GM12872 (cell line): ENCODE data around the gene PIEZO2.

ENCODE experiments used
- CTCF ChIP-seq: IDR thresholded peaks from 3 replicates; pipeline ENCODE4 v1.5.1; 2011; ENCODE audit warnings: low read depth, mild to moderate bottlenecking, low read length, moderate library complexity; ENCODE audit not compliant: insufficient read depth

The PIEZO2 gene

GRCh38 chr18:10860928-10861327 lies 288.4 kb downstream of the PIEZO2 start:
- no peak for TF ChIP-seq CTCF

GRCh38 chr18:10860382-10860781 lies 289.0 kb downstream of the PIEZO2 start:
- TF ChIP-seq CTCF: no peak

DNA sequence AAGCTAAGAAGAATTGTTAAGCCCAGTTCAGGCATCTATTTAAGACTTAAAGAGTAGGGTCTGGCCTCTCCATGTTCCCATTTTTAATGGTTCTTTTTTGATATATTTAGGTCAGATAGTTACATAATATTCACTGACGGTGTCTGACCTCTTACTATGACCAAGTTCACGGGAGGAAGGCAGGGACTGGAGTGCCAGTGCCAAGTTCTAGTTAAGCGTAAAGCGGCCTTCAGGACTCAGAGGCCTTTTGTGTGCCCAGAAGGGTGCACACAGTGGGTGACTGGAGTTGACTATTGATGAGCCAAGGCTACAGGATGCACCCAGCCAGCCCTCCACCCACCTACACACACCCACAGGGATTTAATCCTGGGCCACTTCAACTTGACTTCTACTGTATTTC lies 290.9 kb downstream of the PIEZO2 start:
- no peak for TF ChIP-seq CTCF

DNA sequence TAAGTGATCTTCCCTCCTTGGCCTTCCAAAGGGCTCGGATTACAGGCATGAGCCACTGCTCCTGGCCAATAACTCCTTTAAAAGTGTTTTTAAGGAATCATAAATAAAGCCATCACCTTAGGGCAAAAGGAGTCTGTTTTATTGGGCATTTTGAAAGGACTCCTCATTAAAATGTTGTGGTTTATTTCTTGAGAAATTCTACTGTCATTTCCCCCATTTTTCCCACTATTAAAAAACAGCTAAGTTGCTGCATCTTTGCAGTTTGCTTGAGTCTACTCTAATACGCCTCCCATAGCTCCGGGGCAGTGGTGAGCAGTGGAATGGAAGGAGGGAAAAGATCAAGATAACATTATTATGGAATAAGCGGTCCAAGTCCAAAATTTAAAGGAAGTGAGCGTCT lies 293.2 kb downstream of the PIEZO2 start:
- TF ChIP-seq CTCF: no peak

GRCh38 chr18:10852385-10853303 lies 296.7 kb downstream of the PIEZO2 start:
- TF ChIP-seq CTCF: no peak

DNA sequence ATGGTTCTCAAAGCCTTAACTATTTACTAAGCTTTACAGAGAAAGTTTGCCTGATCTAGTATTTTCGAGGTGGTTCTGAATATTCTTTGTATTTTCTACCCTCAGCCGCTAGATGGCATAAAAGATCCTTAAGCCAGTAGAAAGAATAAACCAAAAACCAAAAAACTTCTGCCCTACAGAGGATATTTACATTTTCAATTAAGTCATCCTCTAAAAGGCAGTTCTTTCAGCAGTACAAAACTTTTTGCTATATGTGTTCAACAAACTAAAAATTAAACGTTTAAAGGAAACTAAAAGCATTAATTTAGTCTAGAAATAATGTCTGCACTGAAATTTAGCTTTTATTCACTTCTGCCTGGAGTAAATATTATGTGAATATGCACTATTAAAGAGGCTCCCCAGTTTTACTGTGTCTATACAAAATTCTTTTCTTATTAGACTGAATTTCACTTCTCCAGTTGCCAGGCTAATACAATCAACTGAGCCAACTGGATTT lies 297.5 kb downstream of the PIEZO2 start:
- TF ChIP-seq CTCF: peak; percentile 59

- TF ChIP-seq CTCF: no peak
Measured at GRCh38 chr18:10850840-10851239, 298.5 kb downstream of the PIEZO2 start.
